ENCODE measurements around the gene MYH11. TPM values are rescaled to one million over a fixed set of nuclear protein-coding genes. Genes with fewer than 3 reads are reported as not detected.
"Not testable (repeated sequence)": the region's sequence is repeated elsewhere in the genome, so short reads cannot be mapped to it uniquely, and the experiment has no call there.

Gene MYH11
- polyA plus RNA-seq, 12 donors = 11.2 to 375 (median 16.0) TPM; not detected in 1

DNA sequence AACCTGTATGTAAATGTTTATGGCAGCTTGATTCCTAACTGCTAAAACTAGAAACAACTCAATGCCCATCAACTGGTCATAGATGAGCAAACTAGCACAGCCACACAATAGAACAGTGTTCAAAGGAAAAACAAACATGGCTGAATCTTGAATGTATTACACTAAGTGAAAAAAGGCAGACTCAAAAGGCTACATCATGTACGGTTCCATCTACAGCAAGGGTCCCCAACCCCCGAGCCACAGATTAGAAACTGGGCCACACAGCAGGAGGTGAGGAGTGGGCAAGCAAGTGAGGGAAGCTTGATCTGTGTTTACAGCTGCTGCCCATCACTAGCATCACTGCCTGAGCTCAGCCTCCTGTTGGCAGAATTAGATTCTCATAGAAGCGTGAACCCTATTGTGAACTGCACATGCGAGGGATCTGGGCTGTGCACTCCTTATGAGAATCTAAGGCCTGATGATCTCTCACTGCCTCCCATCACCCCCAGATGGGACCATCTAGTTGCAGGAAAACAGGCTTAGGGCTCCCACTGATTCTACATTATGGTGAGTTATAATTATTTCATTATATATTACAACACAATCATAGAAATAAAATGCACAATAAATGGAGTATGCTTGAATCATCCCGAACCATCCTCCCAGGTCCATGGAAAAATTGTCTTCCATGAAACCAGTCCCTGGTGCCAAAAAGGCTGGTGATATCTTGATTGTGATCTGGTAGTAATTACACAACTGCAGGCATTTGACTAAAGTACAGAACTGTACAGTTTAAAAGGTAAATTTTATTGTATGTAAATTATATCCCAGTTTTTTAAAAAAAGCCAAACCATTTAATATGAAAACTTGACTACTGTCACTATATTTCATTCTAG lies 23.8 kb upstream of the MYH11 start:
- DNase-seq = no peak

DNA sequence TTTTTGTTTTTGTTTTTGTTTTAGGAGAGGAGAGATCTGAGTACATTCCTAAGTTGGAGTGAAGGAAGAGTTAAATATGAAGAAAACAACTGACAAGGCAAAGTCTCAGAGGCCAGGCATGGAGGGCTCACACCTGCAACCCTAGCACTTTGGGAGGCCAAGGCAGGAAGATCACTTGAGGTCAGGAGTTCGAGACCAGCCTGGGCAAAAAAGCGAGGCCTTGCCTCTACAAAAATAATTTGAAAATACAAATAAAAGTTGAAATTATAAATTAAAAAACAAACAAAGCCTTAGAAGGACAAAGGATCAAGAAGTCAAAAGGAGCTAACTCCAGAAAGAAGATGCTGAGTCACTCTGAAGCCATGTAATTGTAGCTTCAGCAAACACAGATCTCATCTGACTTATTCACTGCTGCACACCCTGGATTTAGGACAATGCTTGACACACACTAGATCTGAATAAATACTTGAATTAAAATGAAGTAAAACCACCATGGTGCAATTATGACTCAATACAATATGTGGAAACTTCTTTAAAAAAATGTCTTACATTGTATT lies 22.5 kb upstream of the MYH11 start:
- no peak for DNase-seq

DNA sequence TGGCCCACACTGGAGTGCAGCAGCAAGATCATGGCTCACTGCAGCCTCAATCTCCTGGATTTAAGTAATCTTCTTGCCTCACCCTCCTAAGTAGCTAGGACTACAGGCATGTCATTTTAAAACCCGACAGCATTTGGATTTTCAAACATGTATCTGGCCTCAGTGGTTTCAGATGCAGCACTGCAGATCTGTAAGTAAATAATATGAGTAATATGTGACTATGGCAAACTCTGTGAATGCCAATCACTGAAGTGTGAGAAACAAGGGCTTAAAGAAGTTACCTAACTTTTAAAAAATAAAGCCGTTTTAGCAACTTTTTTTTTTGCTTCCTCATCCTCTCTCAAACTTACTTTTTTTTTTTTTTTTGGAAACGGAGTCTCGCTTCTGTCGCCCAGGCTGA lies 19.7 kb upstream of the MYH11 start:
- no peak for DNase-seq

DNA sequence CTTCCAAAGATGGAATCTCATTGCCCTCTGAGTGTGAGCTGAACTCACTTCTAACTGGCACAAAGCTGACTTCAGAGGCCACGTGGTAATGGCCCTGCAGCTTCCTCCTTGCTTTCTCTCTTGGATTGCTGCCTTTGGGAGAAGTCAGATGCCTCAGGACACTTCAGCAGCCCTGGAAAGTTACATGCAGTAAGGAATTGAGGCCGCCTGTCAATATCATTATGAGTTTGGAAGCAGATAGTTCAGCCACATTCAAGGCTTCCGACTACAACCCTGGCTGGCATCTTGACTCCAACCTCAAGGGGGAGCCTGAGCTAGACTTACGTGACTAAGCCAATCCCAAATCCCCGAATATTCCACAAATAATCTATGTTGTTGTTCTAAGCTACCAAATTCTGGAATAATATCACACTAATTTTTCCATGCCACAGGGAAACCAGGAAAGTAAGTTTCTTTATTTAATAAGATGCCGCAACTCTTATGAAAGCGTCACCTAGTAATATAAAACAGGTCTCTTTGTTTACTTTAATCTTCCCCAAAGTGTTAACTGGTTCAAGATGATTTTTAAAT lies 18.0 kb upstream of the MYH11 start:
- peak; percentile 60 for DNase-seq

DNA sequence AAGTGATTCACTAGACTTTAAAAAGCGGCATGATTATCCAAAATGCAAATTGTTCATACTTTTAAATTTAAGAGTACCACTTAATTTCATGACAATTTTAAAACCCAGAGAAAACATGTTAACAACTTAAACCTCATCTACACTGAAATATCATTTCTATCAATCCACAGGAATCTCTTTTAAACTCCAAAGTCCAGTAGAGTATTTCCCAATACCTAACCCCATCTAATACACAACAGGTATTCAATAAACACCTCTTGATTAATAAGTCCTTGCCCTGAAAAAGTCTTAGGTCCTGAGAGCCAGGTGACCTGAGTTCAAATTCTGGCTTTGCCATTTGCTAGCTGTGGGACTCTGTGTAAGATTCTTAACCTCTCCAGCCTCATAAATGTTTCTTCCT lies 16.9 kb upstream of the MYH11 start:
- DNase-seq = no peak

DNA sequence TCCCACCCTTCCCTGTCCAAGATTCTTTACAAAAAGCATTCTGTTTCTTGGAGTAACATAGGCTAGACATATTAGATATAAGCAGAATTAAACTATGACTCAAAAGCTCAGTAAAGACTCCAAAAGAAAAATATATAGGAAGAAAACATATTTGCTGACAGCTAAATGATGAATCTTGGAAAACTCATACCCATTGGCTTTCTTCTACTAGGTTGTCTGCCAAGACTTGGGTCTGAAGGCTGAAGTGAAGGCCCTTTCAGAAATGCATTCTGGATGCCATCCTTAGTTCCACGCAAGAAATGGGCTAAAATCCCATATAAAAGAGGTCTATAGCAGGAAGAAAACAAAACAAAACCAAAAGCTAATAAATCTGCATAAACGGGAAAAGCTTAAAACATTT lies 16.5 kb upstream of the MYH11 start:
- DNase-seq = no peak

DNA sequence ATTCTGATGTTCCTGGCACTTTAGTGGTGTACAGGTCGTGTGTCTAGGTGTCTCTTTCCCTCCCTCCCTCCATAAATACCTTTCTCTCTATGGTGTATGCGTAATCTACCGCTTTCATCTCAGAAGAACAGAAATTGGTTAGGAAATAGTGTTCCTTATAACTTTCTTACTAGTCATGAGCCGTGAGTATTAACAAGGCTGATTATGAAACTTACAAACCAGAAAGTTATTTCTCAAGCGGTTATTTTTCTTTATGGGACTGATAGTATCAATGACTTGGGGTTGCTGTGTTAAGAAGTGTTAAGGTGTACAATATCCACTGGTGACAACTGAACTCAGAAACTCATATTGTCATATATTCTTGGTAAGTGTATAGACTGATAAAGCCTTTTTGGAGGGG lies 13.2 kb upstream of the MYH11 start:
- DNase-seq = no peak

DNA sequence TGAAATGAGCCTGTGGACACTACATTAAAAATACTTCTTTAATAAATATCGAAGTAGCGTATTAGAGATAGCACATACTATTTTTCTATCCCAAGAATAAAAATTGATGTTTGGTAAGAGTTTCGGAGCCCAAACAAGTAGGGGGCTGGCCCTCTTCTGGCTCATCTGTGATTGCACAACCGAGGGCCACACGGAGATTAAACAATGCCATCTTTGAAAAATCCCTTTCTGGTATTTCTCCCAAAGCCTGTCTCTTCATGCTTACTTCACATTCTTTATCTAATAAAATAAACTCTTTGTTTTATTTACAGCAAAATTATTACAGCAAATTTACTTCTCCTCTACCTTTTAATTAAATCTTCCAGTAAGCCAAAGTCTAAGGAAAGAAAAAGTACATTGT lies 9.6 kb upstream of the MYH11 start:
- no peak for DNase-seq

DNA sequence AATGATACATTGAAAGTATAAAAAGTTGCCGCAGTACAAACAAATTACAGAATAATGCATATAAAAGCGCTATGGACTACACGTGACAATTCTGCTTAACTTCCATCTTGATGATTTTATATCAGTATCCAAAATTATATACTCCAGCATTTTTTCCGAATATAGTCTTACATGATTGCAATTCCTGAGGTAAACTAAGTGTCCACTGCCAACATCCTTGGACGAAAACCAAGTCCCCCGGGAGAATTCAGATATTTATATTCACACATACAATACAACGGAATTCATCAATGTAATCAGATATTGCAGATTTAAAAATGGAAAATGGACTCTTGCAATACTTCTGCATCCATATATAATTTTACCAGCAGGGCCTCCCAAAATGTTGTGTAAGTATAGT lies 8.9 kb upstream of the MYH11 start:
- DNase-seq = peak; percentile 49

DNA sequence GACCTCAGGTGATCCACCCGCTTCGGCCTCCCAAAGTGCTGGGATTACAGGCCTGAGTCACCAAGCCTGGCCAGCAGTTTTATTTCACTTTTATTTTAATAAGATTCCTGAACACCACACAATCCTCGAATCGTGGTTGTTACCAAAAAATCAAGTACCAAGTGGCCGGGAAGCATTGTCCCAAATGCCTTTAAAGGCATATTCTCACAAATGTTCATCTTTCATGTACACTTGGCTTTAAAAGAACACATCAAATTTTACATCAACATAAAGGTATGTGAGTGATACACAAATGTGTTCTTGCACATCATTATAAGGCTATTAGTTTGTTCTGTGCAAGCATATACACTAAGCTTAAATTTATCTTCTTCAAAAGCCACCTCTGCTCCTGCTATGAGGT lies 8.1 kb upstream of the MYH11 start:
- DNase-seq = no peak

DNA sequence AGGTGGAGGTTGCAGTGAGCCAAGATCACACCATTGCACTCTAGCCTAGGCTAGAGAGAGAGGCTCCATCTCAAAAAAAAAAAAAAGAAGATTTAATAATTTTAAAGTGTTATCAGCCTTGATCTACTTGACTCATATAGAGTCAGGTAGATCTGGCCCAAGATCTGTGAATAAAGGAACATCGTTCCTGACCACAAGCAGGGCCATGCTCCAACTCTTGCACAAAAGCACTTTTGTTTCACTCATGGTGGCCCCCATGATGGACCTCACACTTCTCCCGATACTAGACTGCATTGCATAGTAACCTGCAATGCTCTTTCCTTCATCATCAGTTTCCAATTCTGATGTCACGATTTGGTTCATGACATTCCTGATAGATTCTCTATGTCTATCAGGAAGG lies 5.2 kb upstream of the MYH11 start:
- no peak for DNase-seq

DNA sequence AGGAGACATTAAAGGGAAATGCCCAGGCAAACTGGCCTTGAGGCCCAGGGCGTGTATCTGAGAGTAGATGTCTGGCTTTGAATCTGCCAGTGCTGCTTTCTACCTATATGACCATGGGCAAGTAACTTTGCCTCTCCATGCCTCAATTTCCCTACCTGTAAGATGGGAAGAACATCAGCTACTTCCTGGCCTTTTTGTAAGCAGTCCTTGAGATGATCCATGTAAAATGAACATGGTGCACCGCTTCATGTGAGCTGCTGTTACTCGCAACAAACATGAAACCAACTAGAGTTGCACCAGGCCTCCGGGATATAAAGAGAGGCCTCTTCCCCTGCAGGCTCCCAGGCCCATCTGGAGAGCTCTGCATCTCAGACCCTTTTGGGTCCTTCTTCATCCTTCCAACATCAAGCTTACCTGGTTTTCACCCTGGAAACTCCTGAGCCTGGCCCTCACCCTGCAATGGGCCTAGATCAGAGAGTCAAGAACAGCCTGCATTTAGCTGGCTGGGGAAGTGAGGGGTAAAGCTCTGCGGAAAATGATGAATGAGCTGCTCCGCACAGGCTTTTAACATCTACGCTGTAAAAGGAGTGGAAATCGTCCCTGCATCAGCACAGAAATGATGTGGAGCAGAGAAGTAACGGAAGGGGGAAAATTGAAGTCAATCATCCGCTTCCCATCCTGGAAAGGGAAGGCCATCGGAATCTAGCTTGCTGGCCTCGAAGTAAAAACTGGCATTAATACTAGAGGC lies 2.3 kb upstream of the MYH11 start:
- DNase-seq = no peak

DNA sequence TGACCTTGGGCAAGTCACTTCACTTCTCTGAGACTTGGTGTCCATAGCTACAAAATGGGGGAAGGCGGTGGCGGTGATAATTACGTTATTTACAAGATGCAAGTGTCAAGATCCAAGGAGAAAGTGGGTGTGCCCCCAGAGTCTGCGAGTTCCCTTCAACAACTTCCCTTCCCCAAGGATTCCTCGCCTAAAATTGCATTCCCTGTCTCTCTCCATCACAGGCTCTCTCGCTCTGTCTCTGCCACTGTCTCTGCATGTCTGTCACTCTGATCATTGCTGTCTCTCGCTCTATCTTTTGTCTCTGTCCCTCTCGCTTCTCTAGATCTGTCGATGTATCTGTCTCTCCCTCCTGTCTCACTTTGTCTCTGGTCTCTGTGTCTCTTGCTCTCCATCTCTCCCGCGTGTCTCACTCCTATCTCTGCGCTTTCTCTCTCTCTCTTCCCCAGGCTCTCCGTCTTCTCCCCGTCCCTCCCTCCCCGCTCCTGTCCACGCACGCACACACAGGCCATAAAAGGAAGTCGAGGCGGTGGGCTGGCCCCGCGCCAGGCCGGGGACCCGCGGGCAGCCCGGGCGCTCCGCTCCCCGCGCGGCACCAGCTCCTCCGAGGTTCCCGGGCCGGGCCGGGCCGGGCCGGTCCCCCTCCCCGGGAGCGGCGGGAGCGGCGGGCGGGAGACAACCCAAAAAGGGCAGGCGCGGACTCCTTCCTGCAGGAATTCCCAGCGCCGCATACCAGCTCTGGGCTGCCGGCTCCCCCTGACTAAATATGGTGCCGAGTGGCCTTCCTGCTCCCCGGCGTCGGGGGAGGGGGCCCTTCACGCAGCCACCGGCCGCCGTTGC lies 1.1 kb upstream of the MYH11 start:
- DNase-seq = peak; percentile 36

DNA sequence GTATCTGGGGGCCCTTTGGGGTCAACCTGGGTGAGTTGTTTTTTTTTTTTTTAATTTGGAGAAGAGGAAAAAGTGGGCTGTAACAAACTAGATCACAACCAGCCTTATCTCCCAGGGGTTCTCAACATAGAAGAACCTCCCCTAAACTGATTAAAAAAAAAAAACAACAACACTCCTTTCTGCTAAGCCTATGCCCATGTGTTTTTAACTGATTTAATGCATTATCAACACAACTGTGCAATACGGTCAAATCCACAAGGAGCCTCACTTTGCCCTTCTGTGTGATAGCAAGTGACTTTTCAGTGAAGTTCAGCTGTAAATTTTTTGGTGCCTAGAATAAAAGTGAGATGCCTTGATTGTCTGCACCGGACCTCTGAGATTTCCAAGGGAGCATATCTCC lies 646 bp downstream of the MYH11 start:
- DNase-seq = no peak

DNA sequence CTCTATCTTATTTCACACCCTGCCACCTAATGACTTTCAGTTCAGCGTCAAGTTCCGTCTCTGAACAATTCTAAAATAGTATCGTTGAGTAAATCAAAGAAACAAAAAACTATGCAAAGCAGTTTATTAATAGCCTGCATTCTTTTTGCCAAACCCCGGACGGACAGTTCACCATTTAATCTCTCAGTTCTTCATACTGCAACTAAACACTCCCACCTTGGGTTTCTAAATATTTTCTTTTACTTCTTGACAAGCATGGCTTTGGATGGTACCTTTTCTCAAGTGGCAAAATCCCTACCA lies 1.2 kb downstream of the MYH11 start:
- no peak for DNase-seq

DNA sequence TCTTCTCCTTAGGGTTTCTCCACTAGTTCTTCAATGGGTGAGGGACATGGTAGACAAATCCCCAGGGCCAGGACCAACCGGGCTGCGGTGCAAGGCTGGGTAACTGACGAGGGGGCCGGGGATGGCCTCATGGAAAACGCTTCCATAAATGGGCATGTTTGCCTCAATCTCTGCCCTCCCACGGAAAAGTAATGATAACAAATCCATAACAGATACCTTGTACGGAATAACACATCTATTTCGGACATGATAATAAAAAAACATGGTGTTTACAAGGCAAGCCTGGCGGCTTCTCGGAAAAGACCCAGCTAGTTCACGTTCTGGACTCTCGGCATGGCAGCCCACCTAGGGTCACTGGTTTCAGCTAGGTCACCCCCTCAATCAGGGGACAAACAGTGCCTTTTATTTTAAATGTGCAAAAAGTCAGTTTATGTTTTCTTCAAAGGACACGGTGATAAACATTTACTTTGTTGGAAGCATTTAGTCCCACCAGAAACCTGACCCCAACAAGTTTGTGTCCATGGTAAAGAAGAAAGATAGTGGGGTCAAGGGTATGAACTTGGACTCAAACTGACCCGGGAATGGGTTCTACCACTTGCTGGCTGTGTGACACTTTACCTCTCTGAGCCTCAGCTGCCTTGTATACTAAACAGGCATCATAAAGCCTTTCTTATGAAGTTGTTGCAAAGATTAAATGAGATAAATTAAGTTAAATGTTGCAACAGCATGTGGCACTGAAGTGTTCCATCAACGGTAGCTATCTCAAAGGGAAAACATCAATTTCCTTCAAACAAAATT lies 1.7 kb downstream of the MYH11 start:
- no peak for DNase-seq

DNA sequence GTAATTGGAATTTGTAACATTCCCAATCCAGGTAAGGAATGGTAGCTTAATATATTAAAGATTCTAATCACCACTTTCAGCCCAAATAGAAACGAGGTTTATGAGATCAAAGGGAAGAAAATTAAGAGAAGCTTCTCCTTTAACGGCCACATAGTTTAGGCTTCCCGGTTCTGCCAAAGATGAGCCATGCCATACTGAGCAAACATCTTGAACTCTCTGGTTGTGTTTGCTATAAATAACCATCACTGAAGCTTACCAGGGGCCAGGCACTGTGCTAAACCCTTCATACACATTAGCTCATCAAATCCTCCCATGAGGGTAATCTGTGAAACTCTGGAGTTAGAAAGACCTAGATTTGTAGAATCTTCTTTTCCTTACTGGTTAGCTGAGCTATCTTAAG lies 2.8 kb downstream of the MYH11 start:
- no peak for DNase-seq

DNA sequence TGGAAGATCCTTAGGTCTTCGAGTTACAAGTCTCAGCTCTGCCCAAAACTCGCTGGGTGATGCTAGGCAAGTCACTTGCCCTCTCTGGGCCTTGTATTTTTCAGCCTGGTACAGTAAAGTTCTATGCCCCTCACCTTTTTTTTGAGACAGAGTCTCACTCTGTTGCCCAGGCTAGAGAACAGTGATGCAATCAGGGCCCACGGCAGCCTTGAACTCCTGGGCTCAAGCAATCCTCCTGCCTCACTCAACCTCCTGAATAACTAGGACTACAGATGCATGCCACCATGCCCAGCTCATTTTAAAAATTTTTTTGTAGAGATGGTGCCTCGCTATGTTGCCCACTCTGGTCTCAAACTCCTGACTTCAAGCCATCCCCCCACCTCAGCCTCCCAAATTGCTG lies 3.8 kb downstream of the MYH11 start:
- DNase-seq = no peak

DNA sequence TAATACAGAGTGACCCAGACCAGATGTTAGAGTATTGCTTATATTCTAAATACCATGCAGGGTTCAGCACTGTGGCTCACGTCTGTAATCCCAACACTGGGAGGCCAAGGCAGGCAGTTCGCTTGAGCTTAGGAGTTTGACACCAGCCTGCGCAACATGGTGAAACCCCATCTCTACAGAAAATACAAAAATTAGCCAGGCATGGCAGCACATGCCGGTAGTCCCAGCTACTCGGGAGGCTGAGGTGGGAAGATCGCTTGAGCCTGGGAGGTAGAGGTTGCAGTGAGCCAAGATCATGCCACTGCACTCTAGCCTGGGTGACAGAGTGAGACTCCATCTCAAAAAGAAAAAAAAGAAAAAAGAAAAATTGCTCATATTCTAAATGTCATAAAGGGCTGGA lies 6.3 kb downstream of the MYH11 start:
- DNase-seq = not testable (repeated sequence)

DNA sequence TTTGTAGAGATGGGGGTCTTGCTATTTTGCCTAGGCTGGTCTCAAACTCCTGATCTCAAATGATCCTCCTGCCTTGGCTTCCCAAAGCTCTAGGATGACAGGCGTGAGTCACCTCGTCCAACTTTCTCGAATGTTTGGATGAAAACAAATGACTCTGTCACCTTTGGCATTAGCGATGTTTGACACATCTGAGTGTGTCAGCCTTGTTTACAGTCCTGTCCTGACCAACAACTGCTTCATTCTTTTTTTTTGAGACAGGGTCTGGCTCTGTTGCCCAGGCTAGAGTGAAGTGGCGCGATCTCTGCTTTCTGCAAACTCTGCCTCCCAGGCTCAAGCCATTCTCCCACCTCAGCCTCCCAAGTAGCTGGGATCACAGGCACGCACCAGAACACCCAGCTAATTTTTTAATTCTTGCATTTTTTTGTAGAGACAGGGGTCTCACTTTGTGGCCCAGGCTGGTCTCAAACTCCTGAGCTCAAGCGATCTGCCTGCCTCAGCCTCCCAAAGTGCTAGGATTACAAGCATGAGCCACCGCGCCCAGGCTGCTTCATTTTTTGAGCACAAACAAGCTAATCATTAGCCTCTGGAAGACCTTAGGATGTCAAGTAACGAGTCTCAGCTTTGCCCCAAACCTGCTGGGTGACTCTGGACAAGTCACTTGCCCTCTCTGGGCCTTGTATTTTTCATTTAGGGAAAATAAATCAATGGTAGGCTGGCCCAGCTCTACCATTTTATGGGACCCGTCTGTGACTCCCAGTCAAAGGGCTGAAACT lies 7.4 kb downstream of the MYH11 start:
- DNase-seq = no peak
